OCI-LY1 (cell line): ENCODE results near the gene TTLL3.
"Not testable (repeated sequence)": the region's sequence is repeated elsewhere in the genome, so short reads cannot be mapped to it uniquely, and the experiment has no call there.

Experiments
- H2AFZ ChIP-seq: fragments of 200-600 bp; sonication (generic), shearing (Covaris generic); 2 replicates; pipeline ENCODE4 v1.6.0; 2014; ENCODE audit warnings: antibody characterized with exemption, mild to moderate bottlenecking, low read length
- H3F3A ChIP-seq: fragments of 200-600 bp; sonication (generic), shearing (Covaris generic); 2 replicates; pipeline ENCODE4 v1.6.0; 2014; ENCODE audit warnings: mild to moderate bottlenecking, antibody characterized with exemption, low read length, moderate library complexity; ENCODE audit not compliant: insufficient read depth
- H3K27ac ChIP-seq: fragments of 200-600 bp; sonication (generic); 2 replicates; pipeline ENCODE4 v1.5.1; 2014; ENCODE audit warnings: low read length, mixed run types, mild to moderate bottlenecking, low read depth; ENCODE audit not compliant: poor library complexity, severe bottlenecking
- H3K27me3 ChIP-seq: fragments of 200-600 bp; sonication (generic); 2 replicates; pipeline ENCODE4 v1.6.0; 2014; ENCODE audit warnings: antibody characterized with exemption, mild to moderate bottlenecking, low read length, moderate library complexity; ENCODE audit not compliant: insufficient read depth
- H3K36me3 ChIP-seq: fragments of 200-600 bp; sonication (generic); 2 replicates; pipeline ENCODE4 v1.6.1; 2014; ENCODE audit warnings: mild to moderate bottlenecking, antibody characterized with exemption, low read length, moderate library complexity, mixed read lengths; ENCODE audit not compliant: insufficient read depth
- H3K4me1 ChIP-seq: fragments of 200-600 bp; sonication (generic); 2 replicates; pipeline ENCODE4 v1.5.1; 2014; ENCODE audit warnings: mild to moderate bottlenecking, low read length, moderate library complexity; ENCODE audit not compliant: insufficient read depth, severe bottlenecking
- H3K4me2 ChIP-seq: fragments of 200-600 bp; sonication (generic), shearing (Covaris generic); 2 replicates; pipeline ENCODE4 v1.6.1; 2014; ENCODE audit warnings: low read length
- H3K4me3 ChIP-seq: fragments of 200-600 bp; sonication (generic); 2 replicates; pipeline ENCODE4 v1.5.1; 2014; ENCODE audit warnings: low read length, low read depth, mild to moderate bottlenecking, mixed read lengths; ENCODE audit not compliant: poor library complexity, severe bottlenecking
- H3K79me2 ChIP-seq: fragments of 200-600 bp; shearing (Covaris generic); 2 replicates; pipeline ENCODE4 v1.6.1; 2016; ENCODE audit warnings: mixed run types, low read length, mixed read lengths; ENCODE audit not compliant: insufficient read depth
- H3K9ac ChIP-seq: fragments of 200-600 bp; sonication (generic), shearing (Covaris generic); 2 replicates; pipeline ENCODE4 v1.6.1; 2014; ENCODE audit warnings: mild to moderate bottlenecking, low read length, mixed read lengths
- H3K9me2 ChIP-seq: fragments of 200-600 bp; sonication (generic), shearing (Covaris generic); 2 replicates; pipeline ENCODE4 v1.6.1; 2014; ENCODE audit warnings: low read depth, mild to moderate bottlenecking, low read length, mixed read lengths
- H3K9me3 ChIP-seq: fragments of 200-600 bp; shearing (Covaris generic); 2 replicates; pipeline ENCODE4 v1.6.1; 2014; ENCODE audit warnings: low read length, mixed read lengths
- H4K20me1 ChIP-seq: fragments of 200-600 bp; sonication (generic), shearing (Covaris generic); 2 replicates; pipeline ENCODE4 v1.6.0; 2016; ENCODE audit warnings: mild to moderate bottlenecking, low read length; ENCODE audit not compliant: insufficient read depth
- CTCF ChIP-seq: fragments of 200-600 bp; sonication (generic), shearing (Covaris generic); IDR thresholded peaks from 2 replicates; pipeline ENCODE4 v1.5.1; 2017; ENCODE audit warnings: mild to moderate bottlenecking, antibody characterized with exemption, low read length, moderate library complexity, mixed read lengths
- EZH2 ChIP-seq: fragments of 200-600 bp; sonication (generic), shearing (Covaris generic); IDR thresholded peaks from 2 replicates; pipeline ENCODE4 v1.8.0; 2017; ENCODE audit warnings: borderline replicate concordance, mixed run types, mild to moderate bottlenecking, antibody characterized with exemption, low read length, moderate library complexity, mixed read lengths

Gene TTLL3

DNA sequence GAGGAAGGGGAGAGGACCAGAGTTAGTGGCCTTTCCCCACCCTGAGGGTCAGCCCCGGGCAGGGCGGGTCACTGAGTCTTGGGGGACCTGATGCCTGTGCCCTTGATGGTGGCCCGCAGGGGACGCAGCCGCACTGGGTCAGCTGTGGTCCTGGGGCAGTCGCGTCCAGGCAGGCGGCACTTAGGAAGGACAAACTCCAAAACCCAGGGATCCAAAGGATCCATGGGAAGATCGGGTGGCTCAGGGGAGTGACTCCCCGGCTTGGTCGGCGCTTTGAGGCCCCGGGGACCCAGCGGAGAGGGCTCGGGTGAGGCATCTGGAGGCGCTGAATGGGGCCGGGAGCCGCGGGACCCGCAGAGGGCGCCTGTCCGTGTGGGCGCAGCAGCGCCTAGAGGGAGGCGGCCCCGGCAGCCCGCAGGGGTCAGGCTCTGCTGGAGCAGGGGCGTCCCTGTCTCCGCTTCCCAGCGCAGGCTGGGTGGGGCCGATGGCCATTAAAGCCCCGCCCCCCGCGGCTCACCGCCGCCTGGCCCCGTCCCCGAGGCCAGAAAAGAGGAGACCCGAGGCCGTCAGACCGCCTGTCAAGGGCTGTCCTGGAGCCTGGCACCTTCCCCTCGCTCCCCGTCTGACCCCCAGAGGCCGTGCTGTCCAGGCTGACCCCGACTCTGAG lies 52.5 kb downstream of the TTLL3 start:
- Histone ChIP-seq H3K27me3 (no peaks in the 10 kb centered on the region), H3K4me1 (no peaks in the 10 kb centered on the region), H3K79me2 (no peaks in the 10 kb centered on the region), H4K20me1 (no peaks in the 10 kb centered on the region), H3K27ac (no peak overlapping the region), H3K9me3 (no peaks in the 10 kb centered on the region), H3K9me2 (no peaks in the 10 kb centered on the region), H2AFZ (no peak overlapping the region), H3K4me3 (no peak overlapping the region), H3K9ac (no peak overlapping the region), H3K36me3 (no peaks in the 10 kb centered on the region), H3F3A (no peaks in the 10 kb centered on the region), H3K4me2 (no peak overlapping the region)
- peak; percentile 21; the same call in 1 of the 2 replicates for TF ChIP-seq CTCF
- TF ChIP-seq EZH2, result no peak

DNA sequence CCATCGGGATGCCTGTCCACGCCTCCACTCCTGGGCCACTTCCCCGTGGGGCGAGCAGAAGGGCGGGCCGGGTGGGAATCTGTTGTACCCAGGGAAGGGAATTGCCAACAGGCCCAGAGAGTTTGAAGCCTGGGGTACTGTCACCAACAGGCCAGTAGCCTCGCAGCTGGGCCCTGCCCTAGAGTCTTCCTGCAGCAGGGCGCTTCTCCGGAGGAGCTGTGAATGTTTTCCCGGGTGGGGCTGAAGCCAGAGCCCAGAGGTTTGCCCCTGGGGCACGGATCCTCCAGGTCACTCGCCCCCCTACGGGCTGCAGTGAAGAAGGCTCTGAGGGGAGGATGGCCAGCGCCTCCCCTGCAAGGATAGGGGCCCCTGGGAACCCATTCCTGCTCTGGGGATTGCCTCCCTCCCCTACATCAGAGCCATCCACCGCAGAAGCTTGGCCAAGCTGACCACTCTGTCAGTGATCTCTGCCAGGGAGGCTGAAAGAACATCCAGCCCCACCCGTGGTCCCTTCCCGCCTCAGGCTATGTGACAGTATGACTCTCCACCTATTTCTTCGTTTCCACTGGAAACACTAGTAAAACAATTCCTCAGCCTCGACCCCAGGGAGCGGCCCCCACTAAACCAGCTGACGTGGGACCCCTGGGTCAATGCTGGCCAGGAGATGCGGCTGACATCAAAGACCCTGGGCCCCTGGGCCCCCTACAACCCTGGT lies 53.2 kb downstream of the TTLL3 start:
- Histone ChIP-seq H3K4me3 (no peak overlapping the region), H4K20me1 (no peaks in the 10 kb centered on the region), H3K9ac (no peak overlapping the region), H3K9me2 (no peaks in the 10 kb centered on the region), H3K36me3 (no peaks in the 10 kb centered on the region), H3K9me3 (no peaks in the 10 kb centered on the region), H3F3A (no peaks in the 10 kb centered on the region), H3K4me1 (no peaks in the 10 kb centered on the region), H3K27ac (no peak overlapping the region), H3K79me2 (no peaks in the 10 kb centered on the region), H2AFZ (no peak overlapping the region), H3K4me2 (no peak overlapping the region), H3K27me3 (no peaks in the 10 kb centered on the region)
- TF ChIP-seq EZH2 (no peak), CTCF (no peak)

DNA sequence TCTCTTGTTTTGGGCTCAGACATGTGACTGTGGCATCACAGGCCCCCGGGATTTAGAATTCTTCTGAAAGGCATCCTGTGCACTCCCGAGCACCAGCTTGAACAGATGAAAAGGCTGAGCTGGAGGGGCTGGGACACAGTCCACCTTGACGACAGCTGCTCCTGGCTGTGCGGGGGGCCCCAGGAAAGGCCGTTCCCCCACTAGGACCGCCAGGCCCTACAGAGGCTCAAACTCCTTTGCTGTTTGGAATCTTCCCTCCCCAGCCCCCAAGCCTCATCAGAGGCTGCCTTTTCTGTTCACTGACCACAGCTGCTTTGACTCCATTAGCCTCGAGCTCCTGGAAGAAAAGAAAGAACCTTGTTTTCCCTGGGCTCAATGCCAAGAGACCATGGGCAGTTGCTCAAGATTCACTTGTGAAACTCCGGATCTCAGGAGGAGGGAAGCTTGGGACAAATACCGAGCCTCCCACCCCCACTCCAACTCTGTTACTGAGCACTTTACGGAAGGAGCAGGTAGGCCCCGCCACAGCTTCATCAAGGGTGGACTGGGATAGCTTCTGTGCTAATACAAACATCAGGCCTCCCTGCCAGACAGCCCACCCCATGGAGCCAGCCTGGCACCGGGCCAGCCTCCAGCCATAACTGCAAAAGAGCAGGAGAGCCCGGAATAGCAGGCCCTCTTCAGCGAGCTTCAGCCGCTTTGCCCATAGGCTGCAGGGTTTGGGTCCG lies 54.3 kb downstream of the TTLL3 start:
- no peak for TF ChIP-seq EZH2
- TF ChIP-seq CTCF, result no peak

DNA sequence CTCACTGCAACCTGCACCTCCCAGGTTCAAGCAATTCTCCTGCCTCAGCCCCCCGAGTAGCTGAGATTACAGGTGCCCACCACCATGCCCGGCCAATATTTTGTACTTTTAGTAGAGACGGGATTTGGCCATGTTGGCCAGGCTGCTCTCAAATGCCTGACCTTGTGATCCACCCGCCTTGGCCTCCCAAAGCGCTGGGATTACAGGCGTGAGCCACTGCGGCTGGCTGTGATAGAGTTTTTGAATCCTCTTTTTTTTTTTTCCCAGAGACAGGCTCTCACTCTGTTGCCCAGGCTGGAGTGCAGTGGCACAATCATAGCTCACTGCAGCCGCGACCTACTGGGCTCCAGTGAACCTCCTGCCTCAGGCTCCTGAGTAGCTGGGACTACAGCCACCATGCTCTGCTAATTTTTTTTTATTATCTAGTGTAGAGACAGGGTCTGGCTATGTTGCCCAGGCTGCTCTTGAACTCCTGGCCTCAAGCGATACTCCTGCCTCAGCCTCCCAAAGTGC lies 55.1 kb downstream of the TTLL3 start:
- H3K4me2 ChIP-seq, H3K4me1 ChIP-seq, H3K27me3 ChIP-seq, H3F3A ChIP-seq, H4K20me1 ChIP-seq, H2AFZ ChIP-seq, H3K4me3 ChIP-seq, H3K36me3 ChIP-seq, H3K27ac ChIP-seq, H3K79me2 ChIP-seq, H3K9ac ChIP-seq, H3K9me3 ChIP-seq, H3K9me2 ChIP-seq: not testable (repeated sequence)

More for the DNA sequence above, 54.3 kb downstream of the TTLL3 start:
- no peaks in the 10 kb centered on the region for H3K9me2 ChIP-seq
- H3K4me1 ChIP-seq, result no peaks in the 10 kb centered on the region
- H3K36me3 ChIP-seq, result no peaks in the 10 kb centered on the region
- H3K4me2 ChIP-seq, result no peak overlapping the region
- H3K9ac ChIP-seq, result no peak overlapping the region
- no peaks in the 10 kb centered on the region for H3F3A ChIP-seq
- H3K79me2 ChIP-seq, result no peaks in the 10 kb centered on the region
- H4K20me1 ChIP-seq, result no peaks in the 10 kb centered on the region
- H3K27ac ChIP-seq, result no peak overlapping the region
- no peak overlapping the region for H3K4me3 ChIP-seq
- no peaks in the 10 kb centered on the region for H3K27me3 ChIP-seq
- H3K9me3 ChIP-seq, result no peaks in the 10 kb centered on the region
- H2AFZ ChIP-seq, result no peak overlapping the region
